Stimulated activated CD8-positive, alpha-beta memory T cell treated with anti-CD3 and anti-CD28 coated beads, Interleukin-4, amount 100 ng/mL, for 4 hours (primary cell): Measurements from ENCODE around the gene GNA12.

Source experiments
- DNase-seq, 2 donors: peaks; one replicate each; pipeline ENCODE4 v3.0.0-alpha.2; 2020; ENCODE audit warnings: low read depth in 2 of 2, low spot score in 1 of 2

The GNA12 gene

DNA sequence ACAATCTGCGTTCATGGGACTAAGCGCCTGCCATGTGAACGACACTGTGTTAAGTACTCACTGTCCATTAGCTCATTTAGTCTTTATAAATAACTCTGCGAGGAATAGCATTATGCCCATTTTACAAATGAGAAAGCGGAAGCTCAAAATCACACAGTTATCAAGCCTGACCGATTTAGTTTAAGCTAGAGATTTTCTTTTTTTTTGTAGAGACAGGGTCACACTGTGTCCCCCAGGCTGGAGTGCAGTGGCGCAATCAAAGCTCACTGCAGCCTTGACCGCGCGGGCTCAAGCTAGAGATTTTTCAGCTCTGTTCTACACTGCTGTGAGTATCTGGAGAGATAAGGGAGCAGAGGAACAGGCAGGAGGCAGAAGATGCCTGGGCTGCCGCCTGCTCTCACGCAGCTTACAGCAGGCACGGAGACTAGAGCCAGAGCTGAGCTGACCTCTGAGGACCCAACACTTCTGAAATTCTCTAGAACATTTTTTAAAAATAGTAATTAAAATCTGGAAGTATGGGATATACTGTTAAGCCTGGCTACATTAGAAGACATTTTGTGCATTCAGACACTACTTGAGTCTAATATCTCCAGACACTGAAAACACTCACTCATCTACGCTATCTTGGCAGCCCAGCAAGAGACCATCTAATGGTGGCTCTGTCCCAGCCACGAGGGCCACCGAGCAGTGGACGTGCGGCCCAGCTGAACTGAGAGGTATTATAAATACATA, 38.7 kb downstream of the GNA12 start:
- DNase-seq = no peak

DNA sequence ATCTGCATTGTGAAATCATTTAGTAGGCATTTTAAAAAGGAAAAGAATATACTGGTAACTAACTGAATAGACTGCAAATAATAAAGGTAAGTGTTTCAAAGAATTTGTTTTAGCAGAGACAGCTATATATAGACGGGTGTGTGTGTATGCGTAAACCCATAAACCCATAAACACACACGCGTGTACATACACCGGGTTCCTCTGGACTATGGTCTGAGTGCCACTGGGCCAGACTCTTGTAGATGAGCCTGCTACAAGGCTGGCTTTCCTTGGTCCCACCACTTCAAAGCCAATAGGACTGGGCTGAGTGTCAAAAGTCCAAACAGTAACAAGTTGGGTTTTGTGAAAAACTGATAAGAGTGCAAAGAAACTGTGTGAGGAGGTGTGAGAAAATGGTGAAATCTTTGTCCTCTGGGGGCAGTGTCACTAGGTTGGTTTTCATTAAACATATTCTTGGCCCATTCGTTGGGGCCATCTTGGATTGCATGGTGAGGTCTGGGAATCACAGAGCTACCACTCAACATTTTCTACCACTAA, 39.8 kb downstream of the GNA12 start:
- no peak for DNase-seq

DNA sequence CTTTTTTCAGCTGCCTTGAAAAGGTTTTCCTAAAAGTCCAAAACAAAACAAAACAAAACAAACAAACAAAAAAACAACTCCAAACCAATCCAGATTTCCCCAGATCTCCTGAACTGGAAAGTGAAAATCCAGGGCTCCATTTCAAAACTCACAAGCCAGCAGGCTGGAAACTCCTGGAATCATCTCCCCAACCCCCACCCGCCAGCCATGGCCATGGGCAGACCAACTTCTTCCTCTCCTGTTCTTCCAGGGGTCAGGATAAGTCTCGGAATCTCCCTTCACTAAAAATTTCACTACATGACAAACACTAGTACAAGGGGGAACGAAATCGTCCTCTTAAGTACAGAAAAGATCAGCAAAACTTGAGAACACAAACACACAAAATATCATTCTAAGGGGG, 40.4 kb downstream of the GNA12 start:
- DNase-seq = no peak

DNA sequence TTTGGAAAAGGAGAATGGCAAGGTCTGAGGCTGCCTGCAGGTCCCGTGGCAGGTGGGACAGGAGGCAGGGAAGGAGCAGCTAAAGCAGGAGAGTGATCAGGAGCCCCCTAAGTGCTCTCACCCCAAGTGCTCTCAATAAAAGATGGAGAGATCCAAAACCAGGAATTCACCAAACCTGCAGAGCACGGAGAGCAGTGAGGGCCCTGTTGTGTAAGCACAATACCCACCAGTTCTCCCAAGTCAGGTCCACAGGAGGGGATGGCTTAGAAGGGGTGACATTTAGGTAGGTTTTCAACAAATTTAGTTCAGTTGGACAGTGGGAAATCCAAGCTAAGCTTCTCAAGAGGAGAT, 40.8 kb downstream of the GNA12 start:
- DNase-seq = no peak

DNA sequence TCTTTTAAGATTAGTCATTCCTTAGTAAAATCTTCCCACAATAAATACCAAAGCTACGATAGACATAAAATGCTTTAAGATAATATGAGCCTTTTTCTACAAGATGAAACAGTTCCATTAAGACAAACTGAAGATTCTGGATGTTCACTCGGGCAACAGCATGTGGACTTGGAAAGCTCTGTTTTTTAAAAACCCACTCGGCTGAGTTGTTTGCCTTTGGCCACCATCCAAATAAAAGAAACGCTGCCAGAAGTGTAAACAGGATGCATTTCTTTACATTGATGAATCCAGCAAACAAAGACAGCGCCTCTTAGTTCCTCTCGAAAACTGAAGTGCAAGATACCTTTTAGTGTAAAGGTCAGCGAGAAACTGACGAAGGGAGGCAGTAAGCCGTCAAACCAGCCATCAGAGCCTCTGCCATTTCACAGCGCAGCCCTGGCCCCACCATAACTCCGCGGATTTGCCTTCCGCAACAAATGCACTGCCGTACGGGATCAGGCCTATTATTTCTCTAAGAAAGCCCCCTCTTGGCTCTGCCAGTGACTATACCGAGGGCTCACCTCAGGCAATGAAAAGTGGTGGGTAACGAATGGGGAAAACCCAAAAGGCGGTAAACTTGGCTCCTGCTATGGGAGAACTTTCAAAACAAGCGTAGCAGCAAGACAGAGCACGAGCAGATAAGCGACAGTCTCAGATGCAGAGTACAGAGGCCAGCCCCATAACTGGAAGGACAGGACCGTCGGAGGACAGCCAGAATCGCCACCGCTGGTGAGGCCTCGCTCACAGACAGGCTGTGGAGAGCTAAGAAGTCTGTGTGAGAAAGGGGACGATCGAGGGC, 41.4 kb downstream of the GNA12 start:
- no peak for DNase-seq

DNA sequence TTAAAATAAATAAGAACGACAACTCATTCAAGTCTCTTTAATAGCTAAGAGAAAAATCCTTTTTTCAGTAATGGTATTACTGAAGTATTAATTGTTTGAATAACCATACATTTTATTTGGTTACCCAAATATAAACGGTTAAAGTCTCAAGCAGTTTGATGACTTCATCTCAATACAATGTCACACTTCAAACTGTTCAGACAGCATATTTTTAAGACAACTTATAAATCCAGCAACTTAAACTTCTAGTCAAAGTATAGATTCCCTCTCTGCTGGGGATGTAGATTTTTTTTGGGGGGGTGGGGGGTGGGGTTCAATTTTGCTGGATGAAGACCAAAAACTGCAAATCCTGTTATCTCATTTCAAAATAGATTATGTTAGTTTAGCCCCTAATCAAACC, 42.0 kb downstream of the GNA12 start:
- no peak for DNase-seq

DNA sequence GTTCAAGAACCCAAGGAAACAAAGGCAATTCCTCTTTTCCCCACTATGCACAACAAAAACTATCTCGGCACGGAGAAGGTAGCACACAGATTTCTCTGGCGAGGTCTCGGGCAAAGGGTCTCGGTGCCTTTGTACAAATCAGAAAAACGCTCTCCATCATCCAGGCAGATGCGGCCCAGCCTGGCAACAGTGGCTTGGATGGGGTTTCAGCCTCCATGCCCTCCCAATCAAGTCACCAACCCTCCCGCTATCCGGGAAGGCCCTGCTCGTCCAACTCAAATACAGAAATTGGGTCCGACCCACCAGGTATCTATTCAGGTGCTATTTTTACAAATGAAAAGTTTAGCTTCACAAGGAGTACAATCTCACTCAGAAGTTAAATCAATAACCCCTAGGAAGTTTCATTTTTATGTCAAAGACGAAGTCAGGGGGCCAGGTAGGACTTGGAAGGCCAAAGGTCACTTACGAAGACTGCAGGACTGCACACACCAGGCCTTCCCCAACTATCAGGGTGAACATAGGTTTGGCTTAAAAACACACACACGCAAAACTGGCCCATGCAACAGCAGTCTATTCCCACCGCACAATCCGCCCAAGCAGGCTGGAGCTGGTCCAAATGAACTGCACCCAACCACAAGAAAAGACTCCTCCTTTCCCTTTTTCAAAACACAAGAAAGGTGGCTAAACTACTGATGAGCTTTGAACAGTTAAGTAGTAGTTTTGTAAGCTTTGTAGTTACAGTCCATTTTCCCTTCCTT, 43.0 kb downstream of the GNA12 start:
- DNase-seq = no peak

DNA sequence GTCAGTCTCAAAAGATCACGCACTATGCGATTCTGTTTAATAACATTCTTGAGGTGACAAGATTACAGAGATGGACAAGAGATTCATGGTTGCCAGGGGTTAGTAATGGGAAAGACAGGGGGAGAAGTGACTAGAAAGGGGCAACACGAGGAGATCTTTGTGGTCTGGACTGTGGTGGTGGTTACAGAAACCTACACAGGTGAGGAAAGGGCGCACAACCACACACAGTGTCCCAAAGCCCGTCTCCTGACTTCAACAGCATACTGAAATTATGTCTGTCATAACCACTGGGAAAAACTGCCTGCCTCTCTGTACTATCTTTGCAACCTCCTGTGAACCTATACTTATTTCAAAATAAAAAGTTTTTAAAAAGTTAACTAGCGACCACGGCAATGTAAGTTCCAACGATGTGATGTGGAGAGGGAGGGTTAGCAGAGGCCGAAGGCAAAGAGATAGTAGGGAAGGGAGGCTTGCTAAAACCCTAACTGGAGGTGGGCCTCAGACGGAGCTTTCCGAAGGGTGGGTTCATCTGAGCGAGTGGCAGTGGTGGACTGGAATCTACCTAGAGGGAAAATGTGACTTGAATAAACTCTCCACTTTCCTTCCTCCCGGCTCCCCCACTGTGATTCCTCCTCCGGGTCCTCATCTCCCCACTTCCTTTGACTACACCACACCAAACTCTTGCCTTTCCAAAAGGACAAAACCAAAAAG, 43.7 kb downstream of the GNA12 start:
- DNase-seq = no peak

DNA sequence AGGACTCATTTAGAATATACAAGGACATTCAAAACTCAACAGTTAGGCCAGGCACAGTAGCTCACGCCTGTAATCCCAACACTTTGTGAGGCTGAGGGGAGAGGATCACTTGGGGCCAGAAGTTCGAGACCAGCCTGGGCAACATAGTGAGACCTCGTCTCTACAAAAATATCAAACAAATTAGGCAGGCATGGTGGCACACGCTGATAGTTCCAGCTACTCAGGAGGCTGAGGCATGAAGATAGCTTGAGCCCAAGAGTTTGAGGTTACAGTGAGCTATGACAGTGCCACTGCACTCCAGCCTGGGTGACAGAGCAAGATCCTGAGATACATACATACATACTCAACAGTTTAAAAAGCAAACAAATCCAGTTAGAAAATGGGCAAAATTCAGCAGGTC, 44.9 kb downstream of the GNA12 start:
- DNase-seq = no peak

DNA sequence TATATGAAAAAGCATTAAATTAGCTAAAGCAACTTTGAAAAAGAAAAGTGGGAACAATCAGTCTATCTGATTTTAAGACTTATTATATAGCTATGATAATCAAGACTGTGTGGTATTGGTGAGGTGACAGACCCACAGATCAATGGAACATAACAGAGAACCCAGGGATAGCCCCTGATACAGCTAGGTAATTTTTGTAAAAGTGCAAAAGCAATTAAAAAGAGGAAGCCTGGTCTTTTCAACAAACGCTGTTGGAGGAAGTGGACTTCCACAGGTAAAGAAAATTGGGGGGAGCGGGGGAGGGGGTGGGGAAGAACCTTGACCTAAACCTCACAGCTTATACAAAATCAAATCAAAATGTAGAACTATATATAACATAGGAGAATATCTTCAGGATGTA, 45.4 kb downstream of the GNA12 start:
- DNase-seq = no peak

DNA sequence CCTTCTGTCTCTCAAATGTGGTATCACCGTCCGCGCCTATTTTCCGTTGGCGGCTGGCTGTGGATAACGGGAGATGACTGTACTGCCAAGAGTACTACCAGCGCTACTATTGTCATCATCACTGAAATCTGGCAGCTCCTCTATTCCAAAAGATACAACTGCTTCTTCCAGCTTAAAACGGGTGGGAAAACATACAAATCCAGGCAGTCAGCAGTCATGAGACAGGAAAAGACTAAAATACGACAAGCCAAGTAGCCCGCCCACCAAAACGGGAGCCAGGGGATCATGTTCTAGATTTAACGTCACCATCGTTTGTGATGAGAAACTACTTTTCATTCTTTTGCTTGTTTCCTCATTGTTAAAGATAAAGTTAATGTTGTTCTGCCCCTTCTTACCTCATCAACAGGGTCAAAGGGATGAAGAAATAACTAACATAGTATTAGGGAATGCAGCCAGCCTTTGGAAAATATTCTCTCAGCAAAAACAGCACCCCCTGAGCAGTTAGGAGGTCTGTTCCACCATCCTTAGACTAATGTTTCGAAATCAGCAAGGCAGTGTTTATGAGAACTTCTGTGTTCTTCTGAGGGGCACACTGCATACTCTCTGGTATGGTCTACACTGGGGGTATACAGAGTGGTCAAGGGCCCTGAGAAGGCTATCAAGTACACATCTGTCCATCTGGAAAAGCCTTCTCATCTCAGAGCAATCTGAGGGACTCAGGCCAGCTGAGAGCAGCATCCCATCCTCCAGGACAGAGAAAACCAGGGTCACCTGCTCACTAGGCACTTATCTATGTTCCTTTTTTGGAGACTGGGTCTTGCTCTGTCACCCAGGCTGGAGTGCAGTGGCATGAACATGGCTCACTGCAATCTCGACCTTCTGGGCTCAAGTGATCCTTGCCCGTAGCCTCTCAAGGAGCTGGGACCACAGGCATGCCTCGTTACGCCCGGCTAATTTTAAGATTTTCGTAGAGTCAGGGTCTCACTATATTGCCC, 47.5 kb downstream of the GNA12 start:
- DNase-seq = no peak

DNA sequence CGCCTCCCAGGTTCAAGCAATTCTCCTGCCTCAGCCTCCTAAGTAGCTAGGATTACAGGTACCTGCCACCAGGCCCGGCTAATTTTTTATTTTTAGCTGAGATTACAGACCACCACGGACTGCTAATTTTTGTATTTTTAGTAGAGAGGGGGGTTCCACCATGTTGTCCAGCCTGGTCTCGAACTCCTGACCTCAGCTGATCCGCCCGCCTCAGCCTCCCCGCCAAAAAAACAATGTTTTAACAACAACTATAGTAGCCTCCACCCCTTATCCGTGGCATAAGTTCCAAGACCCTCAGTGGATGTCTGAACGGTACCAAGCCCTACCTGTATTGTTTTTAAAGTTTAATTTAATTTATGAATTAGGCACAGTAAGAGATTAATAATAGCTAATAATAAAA, 48.2 kb downstream of the GNA12 start:
- DNase-seq = no peak

DNA sequence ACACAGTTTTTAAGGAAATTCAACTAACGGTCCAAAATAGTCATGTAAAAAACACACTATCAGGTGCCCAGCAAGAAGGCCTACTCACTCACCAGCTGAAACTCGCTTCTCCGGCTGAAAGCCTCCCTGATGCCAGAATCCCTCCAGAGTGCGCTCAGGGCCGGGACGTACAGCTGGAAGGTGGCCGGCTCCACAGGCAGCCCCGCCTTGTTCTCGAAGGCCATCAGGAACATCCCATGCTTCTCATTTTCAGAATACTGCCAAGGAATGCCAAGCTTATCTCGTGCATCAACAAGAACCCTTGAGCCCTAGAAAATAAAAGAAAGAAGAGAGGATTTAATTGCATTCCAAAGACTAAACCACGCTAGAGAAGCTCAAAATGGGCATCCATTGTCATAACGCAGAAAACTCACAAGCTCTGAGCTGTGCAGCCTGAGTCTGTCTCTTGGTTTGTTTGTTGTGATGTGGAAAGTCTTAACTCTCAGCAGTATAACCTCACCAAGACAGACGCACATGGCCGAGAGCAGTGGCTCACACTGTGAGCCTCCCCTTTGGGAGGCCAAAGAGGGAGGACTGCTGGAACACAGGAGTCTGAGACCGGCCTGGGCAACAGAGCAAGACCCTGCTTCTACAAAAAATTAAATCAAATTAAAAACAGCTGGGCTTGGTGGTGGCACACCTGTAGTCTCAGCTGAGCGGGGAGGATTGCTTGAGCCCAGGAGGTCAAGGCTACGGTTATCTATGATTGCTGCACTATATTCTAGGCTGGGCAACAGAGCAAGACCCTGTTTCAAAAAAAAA, 49.1 kb downstream of the GNA12 start:
- no peak for DNase-seq

DNA sequence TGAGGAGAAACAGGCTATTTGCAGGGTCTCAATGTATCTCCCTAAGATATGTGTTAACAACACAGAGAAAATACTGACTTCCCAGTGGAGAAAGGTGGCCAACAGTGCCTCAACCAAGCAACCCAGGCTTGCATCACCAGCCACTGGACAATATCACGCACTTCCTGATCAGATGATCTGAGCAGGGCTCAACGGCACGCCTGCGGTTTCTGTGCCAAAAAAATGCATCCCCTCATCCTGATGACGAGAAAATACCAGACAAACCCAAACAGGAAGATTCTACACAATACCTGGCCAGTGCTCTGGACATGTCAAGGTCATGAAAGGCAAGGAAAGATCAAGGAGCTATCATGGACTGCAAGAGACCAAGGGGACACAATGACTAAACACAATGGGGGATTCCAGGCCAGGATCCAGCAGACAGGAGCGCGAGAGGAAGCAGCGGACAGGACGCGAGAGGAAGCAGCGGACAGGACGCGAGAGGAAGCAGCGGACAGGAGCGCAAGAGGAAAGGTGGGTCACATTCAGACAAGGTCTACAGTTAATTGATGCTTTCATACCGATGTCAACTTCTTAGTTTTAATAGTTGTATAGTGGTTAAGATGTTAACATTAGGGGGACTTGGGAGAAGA, 51.1 kb downstream of the GNA12 start:
- DNase-seq = no peak

DNA sequence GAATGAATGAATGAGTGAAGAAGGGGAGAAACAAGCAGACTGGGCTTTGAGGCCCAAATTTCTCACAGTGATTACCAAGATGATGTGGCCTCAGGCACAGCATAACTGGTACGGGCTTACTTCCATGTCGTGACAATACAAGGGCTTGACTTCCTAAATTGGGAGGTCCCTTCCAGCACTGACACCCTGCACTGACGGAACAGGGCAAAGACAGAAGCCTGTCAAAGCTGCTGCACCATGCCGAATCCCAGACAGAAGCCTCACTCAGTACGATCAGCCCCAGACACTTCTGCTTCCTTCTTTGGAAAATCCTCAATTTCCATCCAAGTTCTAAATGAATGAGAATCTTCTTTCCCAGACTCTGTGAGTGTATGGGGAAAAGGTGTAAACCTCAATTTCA, 51.9 kb downstream of the GNA12 start:
- no peak for DNase-seq

DNA sequence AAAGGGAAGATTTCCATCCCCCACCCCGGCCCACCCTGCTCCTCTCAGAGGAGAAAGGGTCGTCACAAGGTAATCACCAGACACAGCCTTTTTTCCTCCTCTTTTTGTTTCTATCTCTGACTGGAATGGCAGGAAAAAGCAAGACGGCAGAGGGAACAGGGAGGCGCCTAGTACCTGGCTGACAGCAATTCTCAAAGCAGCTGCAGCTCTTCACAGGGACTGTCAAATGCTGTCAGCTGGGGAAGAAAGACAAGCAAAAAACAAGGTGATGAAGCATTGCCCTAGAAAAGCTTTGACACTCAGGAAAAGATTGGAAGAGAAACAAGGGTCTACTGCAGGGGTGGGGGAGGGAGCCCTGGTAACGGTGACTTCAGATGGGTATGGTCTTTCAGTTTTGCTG, 52.7 kb downstream of the GNA12 start:
- DNase-seq = no peak

DNA sequence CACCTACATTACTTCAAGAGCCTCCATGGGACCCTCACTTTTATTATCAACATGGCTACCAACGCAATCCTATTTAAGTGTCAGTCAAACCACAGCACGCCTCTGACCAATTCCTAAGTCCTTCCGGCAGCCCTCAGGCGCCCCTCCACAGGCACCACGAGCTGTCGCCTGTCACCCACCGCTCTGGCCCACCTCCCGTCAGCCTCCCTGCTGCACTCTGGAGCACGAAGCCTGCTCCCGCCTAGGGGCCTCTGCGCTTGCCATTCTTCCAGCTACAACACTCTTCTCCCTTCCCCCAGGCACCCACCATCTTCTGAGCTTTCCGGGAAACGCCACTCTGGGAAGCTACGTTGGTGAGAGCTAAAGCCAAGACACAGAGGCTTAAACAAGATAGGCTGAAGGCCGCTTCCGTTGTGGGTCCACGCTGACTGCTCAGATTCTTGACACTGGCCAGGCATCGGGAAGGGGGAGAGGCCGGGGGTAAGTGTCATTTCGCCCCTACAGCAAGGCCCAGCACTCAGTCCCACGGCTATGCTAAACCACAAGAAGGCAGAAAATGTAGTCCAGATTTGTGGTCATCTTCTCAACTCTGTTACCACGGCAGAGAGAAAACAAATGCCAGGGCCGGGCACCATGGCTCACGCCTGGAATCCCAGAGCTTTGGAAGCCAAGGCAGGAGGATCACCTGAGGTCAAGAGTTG, 56.7 kb downstream of the GNA12 start:
- DNase-seq = no peak

DNA sequence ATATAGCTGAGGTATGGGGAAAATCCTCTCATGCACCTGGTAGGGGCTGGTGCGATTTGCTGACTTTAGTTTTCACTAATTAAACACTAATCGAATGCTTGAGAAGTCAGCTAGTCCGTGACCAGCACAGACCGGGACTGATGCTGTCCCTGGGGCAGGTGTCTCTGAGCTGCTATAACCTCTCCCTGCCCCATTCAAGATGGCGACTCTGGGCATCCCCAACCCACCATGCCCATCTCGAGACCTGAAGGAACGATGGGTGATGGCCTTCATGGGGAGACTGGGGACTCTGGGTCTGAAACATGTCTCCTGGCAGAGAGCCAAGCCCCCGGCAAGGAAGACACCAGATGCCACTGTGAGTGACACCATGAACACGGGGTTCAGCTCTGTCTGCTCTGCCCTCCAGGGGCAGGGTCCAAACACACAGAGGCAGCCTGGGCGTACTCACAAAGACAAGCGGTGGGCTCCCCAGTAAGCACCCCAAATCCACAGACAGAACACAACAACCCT, 57.4 kb downstream of the GNA12 start:
- DNase-seq = no peak
